ENCODE data around the gene RASSF5.
"Not testable (repeated sequence)": the region's sequence is repeated elsewhere in the genome, so short reads cannot be mapped to it uniquely, and the experiment has no call there.

RASSF5 gene

GRCh38 chr1:206583707-206584648 lies 76.6 kb downstream of the RASSF5 start:
- DNase-seq (ENCODE audit: low read depth, low spot score) = peak; percentile 28

GRCh38 chr1:206584683-206585082 lies 77.4 kb downstream of the RASSF5 start:
- DNase-seq (ENCODE audit: low read depth, low spot score) = no peak

- DNase-seq (ENCODE audit: low read depth, low spot score) = no peak
Observed at GRCh38 chr1:206586501-206587445, 79.4 kb downstream of the RASSF5 start.

GRCh38 chr1:206587904-206588303 lies 80.6 kb downstream of the RASSF5 start:
- no peak for DNase-seq (ENCODE audit: low read depth, low spot score)

GRCh38 chr1:206588492-206588891 lies 81.2 kb downstream of the RASSF5 start:
- no peak for DNase-seq (ENCODE audit: low read depth, low spot score)

- DNase-seq (ENCODE audit: low read depth, low spot score) = no peak
Observed at GRCh38 chr1:206589206-206589605, 81.9 kb downstream of the RASSF5 start.

- DNase-seq (ENCODE audit: low read depth, low spot score) = no peak
Observed at GRCh38 chr1:206590025-206590758, 82.9 kb downstream of the RASSF5 start.

GRCh38 chr1:206591226-206591625 lies 83.9 kb downstream of the RASSF5 start:
- DNase-seq (ENCODE audit: low read depth, low spot score) = no peak

GRCh38 chr1:206591696-206592095 lies 84.4 kb downstream of the RASSF5 start:
- no peak for DNase-seq (ENCODE audit: low read depth, low spot score)

- DNase-seq (ENCODE audit: low read depth, low spot score) = no peak
Observed at GRCh38 chr1:206593351-206593925, 86.1 kb downstream of the RASSF5 start.

- DNase-seq (ENCODE audit: low read depth, low spot score) = no peak
Observed at GRCh38 chr1:206595581-206596318, 88.4 kb downstream of the RASSF5 start.

DNA sequence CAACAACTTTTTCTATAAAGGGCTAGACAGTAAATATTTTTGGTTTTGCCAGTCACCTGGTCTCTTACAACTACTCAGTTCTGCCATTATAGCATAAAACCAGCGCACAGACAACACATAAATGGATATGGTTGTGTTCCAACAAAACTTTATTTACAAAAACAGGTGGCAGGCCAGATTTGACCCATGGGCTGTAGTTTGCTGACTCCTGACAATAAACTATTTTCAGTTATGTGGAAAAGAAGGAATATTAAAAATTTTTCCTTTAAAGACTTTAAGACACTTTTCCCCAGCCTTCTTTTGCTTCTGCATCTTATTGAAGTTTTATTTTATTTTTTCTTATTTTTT lies 89.0 kb downstream of the RASSF5 start:
- no peak for DNase-seq (ENCODE audit: low read depth, low spot score)

GRCh38 chr1:206600527-206600926 lies 93.2 kb downstream of the RASSF5 start:
- DNase-seq (ENCODE audit: low read depth, low spot score) = no peak

DNA sequence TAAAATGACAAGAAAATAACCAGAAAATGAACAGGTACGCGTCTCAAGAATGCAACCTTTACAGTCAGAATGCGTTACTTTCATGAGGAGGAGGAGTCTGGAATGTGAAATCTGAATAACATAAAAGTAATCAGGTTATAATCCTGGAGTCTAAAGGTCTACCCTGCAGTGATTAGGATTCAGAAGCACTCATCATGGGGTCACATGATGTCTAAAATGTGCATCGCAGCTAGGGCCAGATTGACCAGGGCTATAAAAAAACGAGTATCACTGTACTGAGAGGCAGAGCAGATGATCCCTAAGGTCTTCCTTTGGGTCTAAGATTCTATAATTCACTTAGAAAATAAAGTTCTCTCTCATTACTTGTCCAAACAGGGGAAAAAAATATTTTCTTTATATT lies 97.5 kb downstream of the RASSF5 start:
- no peak for DNase-seq (ENCODE audit: low read depth, low spot score)

DNA sequence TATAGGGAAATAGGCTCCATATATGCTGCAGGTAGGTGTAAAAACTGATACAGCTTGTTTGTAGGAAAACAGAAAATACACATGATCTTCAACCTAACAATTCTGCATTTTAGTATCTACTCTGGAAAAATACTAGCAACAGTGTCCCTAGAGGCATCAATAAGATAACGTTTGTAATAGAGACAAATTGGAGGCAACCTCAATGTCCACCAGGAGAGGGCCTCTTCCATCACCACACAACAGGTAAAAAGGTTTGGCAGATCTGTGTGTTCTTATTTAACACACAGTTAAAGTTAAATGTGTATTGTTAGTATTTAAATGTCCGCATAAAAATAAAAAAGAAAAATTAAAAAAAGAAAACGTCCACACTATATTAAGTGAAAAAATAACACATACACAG lies 99.5 kb downstream of the RASSF5 start:
- DNase-seq (ENCODE audit: low read depth, low spot score) = no peak

- DNase-seq (ENCODE audit: low read depth, low spot score) = no peak
Observed at GRCh38 chr1:206608108-206608698, 100.9 kb downstream of the RASSF5 start.

GRCh38 chr1:206609229-206609991 lies 102.1 kb downstream of the RASSF5 start:
- no peak for DNase-seq (ENCODE audit: low read depth, low spot score)

DNA sequence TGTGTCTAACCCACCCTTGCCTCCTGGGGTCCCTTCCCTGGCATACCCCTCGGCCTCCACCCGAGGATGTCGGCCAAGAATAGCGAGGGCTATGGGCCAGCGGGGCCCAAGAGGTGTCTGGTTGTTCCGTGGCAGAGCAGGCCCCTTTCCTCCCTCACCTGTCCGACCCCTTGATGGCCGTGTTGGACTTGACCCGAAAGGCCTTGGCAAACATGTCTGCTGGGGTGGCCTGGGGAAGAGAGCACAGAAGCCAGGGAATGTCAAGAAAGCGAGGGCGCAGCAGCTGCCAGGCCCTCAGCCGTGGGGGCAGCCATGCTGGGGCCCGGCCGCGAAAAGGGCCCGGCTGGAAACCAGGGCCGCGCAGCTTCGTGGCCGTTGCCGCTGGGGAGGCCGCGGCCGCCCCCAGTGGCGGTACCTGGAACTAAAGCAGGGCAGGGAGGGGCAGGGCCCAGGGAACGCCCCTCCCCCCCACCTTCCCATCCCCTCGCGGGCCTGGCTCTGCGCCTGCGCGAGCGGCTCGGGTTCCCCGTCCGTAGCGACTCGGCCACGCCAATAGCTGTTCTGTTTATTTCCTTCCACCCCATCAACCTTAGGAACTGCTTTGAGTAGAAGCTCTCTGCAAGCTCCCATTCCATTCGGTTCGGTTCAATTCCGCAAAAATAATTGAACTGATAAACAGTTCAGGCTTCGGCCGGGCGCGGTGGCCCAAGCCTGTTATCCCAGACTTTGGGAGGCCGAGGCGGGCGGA lies 105.0 kb downstream of the RASSF5 start, which contains the start of gene EIF2D:
Gene EIF2D, minus strand, starts transcription at position 337 of the 748 bp plus-strand sequence. Its CDS starts 123 bp downstream, at position 214.
- no peak for DNase-seq (ENCODE audit: low read depth, low spot score)

DNA sequence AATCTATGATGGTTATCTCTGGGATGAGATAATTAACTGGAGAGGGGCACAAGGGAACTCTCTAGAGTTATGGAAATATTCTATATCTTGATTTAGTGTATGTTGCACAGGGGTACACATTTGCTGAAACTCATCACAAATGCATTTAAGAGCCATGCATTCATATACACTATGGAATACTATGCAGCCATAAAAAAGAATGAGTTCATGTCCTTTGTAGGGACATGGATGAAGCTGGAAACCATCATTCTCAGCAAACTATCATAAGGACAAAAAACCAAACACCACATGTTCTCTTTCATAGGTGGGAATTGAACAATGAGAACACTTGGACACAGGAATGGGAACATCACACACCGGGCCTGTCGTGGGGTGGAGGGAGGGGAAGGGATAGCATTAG lies 119.1 kb downstream of the RASSF5 start:
- not testable (repeated sequence) for DNase-seq (ENCODE audit: low read depth, low spot score)
